HG03175 (cell line): ENCODE measurements around the gene NUDT14.

ENCODE experiments used
- ATAC-seq: cut with Tn5 transposase; IDR thresholded peaks from one replicate; pipeline ENCODE4 v1.9.1; 2021; ENCODE audit warnings: mild to moderate bottlenecking, moderate library complexity; ENCODE audit not compliant: unreplicated experiment

The NUDT14 gene

DNA sequence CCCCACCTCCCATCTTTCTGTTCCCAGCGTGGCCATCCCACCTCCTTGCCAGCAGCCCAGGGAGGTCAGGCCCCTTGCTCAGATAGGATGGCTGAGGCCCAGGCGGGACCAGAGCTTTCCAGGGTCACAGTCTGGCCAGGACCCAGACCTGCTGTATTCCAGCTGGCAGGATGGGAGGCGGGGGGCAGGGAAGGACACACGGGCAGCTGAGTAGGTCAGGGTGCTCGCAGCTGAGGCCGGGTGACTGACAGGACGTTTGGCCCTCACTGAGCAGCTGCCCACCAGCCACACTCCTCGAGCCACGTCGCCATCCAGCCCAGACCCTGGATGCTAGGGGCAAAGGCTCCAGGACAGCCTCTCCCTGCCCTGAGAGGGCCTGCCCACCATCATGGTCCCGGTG lies 4.0 kb downstream of the NUDT14 start:
- ATAC-seq: no peak

DNA sequence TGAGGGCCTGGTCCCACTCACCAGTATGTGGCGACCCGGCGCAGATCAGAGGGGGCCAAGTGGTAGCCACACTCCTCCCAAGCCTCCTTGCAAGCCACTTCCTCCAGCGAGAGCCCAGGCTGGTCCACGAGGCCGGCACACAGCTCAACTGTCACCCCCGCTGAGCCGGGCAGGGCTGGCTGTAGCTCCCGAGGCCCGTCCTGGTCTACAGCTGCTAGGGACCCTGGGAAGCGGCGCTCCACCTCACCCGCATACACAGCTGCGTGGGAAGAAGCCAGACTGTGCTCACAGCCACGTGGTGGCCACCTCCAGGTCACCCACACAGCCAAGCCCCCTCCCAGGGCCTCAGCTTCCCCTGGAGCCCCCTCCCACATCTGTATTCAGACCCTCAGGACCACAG lies 4.6 kb downstream of the NUDT14 start:
- ATAC-seq: no peak

DNA sequence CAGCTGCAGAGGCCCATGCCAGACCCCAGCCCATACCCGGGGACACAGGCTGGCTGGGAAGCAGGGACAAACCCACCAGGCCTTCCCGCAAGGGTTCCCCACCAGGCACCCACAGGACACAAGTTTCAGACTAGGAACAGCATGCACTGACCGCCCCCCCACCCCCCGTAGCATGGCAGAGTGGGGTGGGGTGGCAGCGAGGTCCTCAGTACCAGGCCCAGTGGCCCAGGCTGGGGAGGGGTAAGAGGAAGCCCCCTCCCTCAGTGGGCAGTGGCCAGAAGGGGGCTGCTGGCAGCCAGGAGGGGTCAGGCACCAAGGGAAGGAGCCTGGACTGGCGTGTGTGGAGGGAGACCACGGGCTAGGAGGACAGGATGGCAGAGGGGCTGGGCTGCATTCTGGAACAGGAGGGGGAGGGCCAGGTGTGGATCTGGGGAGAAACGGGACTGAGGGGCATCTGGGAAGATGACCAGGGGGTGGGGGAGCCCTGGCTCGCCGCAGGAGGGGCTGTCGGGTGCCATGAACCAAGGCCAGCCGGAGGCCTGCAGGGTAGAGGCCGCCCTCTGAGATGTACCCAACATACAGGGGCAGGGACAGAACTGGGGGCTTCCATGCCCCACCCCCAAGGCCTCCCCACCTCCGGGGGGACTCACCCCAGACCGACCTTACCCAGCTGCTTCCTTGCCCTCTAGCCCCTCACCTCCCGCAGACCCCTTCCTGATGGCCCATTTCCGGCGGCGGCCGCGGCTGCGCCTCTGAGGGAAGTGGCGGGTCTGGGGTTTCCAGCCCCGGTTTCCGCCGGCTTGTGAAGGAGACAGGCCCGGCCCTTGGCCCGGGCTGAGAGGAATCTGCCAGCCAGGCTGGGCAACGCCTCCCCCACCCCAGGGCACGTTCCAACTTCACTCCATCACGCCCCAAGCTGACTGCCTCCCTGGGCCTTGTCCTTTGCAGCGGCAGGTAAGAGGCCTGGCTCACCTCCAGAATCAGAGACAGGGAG lies 6.9 kb downstream of the NUDT14 start:
- no peak for ATAC-seq

DNA sequence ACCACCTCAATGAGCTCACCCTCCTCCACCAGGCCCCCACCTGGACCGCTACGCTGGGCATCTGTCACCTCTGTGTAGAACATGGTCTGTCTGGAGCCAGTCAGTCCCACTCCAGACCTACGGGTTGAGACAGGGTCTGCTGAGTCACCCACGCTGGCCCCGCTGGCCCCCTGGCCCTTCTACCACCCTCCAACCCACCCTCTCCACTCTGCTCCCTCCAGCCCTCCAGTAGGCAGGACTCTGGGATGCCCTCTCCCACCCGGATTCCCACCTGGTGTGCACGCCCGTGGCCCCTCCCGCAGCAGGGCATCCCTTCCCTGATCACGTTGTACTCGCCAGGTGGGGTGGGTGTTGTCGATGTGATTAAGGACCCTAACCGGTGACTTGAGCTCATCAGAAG lies 8.0 kb downstream of the NUDT14 start:
- no peak for ATAC-seq

DNA sequence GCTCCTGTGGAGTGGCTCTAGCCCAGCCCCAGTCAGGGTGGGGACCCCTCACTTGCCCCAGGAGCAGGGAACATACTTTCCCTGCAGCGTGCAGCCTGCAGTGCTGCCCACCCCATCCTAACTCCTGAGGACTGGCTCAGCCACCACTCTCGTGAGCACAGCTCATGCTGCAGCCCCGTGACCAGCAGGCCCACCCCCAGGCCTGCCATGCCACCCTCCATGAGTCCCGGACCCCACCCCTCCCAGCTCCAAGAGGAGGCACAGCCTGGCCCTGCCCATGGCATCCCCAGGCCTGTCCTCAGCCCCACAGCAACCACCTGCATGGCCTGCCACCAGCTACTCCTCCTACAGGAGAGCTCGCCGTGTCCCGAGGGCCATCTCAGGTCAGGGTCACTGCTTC lies 8.6 kb downstream of the NUDT14 start:
- ATAC-seq: no peak

DNA sequence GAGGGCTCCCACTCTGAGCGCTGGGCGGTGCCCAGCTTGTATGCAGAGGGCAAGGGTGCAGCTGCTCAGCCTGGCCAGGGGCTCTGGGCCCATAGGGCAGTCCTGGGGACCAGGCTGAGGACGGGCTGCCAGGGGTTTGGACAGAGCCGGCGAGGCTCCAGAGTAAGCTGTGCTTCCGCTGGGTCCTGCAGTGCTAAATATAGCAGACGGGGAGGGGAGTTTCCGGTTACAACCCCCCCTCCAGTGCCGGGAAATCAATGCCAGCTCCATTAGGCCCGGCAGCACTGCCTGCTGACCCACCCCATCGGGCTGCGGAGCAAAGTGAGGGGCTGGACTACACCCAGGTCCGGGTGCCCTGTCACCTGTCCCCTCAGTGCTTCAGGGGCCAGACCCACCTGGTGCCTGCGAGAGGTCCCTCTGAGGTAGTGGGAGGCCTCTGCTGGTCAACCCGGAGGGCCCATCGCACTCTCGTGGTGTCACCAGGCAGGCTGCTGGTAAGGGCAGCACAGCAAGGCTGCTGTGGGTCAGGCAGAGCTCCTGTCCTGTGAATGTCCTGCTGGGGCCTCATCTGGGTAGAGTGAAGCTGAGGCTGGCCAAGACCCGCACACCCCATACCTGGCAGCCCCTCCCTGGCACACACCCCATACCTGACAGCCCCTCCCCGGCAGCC lies 10.0 kb downstream of the NUDT14 start:
- ATAC-seq: no peak

DNA sequence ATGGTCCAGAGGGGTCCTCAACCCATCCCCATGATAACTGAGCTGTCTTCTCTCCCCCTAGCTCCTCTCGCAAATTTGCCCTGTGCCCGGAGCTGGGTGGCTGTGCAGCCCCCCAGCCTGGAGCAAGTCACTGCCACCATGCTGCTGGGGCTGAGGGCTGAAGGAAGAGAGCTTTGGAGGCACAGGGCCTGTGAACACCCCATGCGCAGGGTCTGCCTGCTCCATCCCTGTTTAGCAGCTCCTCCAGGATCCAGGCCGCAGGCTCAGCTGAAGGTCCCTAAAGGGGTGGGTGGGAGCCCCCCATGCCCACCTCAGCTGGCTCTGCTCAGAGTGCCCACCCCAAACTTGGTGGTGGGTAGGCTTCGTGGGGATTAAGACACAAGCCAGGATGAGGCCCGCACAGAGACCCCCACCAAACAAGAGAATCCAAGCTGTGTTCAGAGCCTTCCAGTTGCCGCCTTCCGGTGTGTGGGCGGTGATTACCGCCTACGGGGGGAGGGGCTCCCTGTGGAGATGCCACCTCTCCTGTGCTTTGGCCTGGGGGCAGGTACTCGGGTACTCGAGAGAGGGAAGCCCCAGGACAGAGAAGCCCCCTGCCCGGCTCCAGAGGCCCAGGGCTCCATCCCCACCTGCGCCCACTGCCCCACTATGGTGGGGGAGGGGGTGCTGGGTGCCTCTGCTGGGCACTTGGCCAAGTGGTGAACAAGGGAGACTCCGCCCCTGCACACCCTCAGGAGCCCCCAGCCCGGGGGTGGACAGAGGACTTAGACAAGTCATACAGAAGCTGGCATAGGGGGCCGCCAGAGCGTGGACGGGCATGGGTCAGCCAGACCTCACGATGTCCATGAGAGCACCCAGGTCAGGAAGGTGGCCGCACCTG lies 11.1 kb downstream of the NUDT14 start:
- no peak for ATAC-seq

DNA sequence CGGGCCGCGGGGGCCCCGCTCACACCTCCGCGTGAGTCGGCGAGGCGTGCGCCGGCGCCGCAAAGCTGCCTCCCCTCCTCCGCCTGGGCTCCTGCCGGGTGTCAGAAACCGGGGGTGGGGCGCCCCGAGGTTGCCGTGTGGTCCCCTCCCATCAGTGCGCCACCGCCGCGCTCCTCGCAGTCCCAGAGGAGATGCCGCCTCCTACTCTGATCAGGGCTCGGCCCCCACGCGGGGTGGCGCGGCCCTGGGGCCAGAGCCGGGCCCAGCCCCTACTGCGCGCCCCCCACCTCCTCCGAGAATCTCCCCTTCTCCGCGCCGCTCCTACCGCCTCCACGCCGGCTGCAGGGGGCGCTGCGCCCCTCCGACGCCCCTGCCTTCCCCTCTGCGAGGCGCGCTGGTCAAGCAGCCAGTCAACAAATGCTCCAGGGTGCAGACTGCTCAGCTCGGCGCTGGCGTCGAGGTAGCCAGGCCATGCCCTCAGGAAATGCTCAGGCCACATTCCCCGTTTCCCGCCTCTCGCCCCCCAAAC lies 12.1 kb downstream of the NUDT14 start:
- ATAC-seq: no peak

DNA sequence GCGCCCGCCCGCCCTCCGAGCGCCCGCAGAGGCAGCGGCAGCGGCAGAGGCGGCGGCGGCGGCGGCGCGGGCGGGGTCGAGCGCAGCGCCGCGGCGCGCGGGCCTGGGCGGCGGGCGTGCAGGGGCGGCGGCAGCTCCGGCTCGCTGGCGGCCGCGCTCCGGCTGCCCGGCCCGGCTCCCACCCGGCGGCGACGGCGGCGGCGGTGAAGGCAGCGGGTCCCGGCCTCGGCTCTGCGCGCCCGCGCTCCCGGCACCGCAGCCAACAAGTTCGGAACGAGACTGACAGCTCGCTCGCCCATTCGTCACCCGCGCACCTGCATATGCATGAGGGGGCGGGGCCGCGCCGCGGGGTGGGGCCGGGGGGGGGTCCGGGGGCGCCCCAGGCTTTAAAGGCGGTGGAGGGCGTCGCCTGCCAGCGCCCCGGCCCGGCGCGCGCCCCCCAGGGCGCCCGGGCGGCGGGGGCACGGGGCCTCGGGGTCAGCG lies 12.6 kb downstream of the NUDT14 start, which contains the start of gene JAG2:
Gene JAG2 (minus strand): TSS at position 281 of the 483 bp plus-strand sequence. CDS start 356 bp downstream, outside the sequence.
- ATAC-seq: no peak

DNA sequence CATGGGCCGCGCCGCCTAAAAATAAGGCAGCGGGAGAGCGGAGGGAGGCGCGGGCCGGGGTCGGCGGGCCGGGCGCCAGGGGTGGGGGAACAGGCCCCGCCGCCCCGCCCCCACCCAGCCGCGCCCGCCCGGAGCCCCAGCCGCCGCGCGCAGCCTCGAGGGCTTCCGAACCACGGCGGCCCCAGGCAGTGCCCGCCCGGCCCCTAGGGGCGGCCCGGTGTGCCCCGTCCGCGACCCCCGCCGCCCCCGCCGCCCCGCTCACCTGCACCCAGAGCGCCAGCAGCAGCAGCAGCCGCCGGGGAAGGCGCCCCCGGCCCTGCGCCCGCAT lies 13.1 kb downstream of the NUDT14 start:
- no peak for ATAC-seq

DNA sequence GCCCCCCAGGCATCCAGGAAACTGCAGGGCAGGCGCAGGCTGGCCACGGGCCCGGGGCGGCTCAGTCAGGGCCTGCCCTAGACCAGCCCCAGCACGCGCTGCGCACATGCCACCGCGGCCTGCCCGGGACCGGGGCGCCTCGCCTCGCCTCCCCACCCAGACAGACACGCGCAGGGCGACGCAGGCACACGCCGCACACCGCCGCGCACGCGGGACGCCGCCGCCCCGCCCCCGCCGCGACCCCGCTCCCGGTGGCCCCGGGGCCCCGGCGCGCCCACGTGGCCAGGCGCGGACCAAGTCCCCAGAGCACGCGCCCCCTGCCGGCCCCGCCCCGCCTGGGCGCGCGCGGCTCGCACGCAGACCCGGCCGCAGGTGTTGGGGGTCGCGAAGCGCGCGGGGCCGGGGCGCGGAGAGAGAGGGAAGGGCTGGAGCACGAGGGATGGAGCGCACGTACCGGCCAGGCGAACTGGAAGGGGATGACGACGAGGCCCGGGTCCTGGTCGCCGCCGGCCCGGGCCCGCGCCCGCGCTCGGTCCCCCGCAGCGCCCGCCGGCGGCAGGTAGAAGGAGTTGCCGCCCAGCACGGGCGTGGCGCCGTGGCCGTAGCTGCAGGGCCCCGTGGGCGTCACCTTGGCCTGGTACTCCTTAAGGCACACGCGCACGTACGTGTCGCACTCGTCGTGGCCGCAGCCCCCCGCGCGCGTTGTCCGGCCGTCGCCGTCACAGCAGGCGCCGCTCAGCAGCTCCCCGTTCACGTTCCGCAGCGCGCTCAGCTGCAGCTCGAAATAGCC lies 13.6 kb downstream of the NUDT14 start:
- no peak for ATAC-seq

DNA sequence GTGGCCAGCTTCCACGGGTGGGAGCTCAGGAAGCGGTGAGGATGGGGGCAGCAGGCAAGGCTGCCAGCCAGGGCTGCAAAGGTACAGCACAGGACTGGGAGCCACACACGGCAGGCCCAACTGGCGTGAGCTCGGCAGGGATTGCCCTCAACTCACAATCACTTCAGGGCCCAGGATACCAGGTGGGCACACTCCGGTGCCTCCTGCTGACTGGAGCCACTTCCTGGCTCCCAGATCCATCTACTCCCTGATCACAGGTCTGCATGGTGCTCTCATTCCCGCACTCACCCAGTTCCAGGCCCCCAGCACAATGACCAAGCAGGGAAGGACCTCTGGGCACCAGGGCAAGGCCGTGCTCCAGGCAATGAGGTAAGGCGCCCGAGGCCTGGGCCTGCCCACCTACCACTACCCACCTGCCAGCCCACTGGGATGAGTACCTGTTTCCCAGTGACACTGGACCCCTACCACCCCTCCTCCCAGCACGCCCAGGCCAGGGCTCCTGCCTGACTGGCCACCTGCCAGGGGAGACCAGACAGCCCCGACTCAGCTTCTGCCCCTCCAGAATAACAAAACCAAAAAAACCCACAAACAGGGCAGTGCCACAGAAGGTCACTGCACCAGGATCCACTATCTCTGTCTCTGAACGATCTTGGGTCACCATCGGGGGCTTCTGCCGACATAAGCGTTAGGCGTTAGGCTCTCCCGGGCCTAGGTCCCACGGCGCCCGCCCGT lies 14.4 kb downstream of the NUDT14 start:
- no peak for ATAC-seq

DNA sequence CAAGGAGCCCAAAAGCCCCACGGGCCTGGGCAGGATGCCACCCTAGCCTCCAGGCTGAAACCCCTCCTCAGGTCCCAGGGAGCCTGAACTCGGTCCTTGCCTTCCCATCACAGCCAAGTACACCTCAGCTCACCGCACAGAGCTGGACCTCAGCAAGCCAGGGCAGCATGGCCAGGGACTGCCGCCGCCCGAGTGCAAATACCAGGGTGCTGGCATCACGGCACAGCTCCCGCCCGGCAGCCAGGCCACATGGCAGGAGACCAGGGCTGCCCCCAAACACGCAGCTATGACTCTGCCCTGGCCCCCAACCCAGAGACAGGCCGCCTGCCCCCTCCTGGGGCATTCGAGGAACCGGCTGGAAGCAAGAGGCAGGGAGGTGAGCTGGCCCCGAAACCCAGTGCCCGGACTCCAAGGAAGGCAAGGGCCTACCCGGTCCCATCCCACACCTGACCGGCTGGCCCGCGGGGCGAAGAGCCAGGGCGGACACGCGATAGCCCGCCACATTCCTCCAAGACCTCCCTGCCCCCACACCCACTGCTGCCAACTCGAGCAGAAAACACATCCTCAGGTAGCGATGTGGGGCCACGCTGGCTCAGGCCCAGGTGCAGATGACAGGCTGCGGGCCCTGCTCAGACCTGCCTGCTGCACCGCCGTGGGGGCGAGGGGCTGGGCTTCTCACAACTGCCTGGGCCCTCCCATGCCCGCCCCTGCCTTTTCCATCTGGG lies 15.2 kb downstream of the NUDT14 start:
- no peak for ATAC-seq

DNA sequence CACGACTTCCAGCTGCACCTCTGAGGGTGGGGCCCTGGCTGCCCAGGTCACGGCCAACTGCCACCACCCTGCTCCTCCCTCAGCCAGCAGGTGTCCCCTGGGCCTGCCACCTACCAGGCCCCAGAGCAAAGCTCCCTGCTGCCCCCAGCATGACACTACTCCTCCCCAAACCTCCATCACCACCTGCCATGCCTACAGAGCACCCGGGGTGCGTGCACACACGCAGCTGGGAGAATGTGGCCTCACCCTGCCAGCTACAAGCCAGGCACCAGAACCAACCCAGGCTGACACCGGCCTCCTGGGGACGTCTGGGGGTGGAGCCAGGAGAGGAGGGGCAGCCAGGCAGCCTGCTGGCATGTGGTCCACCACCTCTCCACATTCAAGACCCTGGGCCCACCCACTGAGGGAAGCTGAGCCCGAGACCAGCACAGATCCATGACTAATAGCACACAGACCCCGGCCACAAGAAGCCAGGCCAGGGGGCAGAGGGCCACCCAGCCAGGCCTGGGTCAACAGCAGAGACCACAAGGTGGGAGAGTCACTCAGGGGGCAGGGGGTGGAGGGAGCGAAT lies 15.9 kb downstream of the NUDT14 start:
- no peak for ATAC-seq

DNA sequence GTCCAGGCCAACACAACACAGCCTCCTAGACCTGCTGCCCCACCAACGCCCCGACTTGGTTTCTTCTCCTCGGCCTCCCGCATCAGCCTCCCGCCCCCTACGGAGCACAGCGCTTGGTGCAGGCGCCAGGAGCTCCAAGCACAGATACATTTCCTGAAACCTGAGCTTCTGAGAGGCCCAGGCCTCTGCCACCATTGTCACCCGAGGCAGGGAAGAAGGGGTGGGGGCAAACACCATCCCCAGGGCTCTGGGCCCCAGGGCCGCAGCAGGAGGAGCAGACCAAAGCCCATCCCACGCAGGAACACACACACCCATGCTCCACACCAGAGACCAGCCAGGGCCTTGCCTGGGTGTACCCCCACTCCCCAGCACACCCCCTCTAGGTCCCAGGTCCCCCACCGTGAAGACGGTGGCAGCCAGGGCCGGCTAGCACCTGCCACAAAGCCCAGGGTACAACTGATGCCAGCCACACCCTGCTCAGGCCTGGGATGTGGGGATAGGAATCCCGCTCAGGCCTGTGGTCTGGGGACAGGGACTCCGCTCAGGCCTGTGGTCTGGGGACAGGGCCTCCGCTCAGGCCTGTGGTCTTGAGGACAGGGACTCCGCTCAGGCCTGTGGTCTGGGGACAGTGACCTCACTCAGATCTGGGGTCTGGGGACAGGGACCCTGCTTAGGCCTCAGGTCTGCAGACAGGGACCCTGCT lies 17.9 kb downstream of the NUDT14 start:
- no peak for ATAC-seq

DNA sequence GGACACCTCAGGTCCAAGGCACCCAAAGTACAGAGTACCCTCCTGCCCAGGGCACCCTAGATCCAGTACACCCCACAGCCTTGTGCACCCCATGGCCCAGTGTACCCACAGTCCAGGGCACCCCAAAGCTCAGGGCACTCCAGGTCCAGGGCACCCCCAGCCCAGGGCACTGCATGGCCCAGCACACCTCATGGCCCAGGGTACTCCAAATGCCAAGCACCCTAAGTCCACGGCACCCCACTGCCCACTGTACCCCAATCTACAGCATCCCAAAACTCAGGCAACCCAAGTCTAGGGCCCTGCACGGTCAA lies 18.5 kb downstream of the NUDT14 start:
- no peak for ATAC-seq

DNA sequence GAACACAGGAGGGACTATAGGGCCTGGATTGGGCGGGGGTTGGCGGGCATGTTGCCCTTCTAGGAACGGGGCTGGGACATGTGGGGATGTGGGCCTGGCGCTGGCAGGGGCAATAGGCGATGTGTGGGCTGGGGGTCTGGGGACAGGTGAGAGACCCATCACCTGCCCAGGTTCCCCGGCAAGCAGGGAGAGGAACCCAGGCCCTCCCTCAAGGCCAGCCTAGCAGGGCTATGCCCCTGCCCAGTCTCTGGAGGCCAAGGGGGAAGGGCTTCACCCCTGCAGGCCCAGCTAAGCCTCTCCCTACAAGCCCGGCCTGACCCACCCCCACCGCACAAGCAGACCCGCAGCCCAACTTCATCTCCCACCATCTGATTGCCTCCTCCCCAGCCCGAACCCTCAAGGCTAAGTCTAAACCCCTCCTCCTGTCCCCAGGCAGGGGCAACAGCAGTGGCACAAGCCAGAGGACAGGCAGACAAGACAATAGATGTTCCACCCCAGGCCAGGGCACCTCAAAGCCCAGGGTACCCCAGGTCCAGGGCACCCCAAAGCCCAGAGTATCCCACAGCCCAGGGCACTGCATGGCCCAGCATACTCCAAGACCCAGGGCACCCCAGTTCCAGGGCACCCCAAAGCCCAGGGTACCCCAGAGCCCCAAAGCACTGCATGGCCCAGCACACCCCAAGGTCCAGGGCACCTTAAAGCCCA lies 19.0 kb downstream of the NUDT14 start:
- ATAC-seq: no peak
